ENCODE measurements around the gene MYO16.

DNA sequence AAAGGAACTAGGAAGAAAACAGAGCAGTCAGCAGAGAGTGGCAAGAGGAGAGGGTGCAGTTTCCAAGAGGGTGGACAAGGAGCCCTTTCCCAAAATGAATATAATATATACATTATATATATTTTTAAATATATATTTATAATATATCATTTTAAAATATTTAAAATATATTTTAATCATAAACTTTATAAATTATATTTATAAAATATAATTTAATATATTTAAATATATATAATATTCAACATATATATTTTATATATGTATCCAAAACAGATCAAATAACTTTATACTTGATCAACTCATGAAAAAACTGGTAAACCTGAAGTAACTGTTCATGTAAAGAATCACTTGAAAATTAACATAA is 328.6 kb downstream of the MYO16 start:
- TF ChIP-seq, protein P1, sequence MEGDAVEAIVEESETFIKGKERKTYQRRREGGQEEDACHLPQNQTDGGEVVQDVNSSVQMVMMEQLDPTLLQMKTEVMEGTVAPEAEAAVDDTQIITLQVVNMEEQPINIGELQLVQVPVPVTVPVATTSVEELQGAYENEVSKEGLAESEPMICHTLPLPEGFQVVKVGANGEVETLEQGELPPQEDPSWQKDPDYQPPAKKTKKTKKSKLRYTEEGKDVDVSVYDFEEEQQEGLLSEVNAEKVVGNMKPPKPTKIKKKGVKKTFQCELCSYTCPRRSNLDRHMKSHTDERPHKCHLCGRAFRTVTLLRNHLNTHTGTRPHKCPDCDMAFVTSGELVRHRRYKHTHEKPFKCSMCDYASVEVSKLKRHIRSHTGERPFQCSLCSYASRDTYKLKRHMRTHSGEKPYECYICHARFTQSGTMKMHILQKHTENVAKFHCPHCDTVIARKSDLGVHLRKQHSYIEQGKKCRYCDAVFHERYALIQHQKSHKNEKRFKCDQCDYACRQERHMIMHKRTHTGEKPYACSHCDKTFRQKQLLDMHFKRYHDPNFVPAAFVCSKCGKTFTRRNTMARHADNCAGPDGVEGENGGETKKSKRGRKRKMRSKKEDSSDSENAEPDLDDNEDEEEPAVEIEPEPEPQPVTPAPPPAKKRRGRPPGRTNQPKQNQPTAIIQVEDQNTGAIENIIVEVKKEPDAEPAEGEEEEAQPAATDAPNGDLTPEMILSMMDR (conservative IDR thresholded peaks at IDR 0.05 in 1 of 2, IDR thresholded peaks at IDR 0.05 in 1 of 2; ENCODE audit: low read depth in 1 of 2, low read length in 2 of 2), result no peak
- no peak for TF ChIP-seq EZH2 (IDR thresholded peaks at IDR 0.05; ENCODE audit: low read length, missing control alignments)
